HepG2 (cell line): Measurements from ENCODE around the gene RPTOR. TPM values are rescaled to one million over a fixed set of nuclear protein-coding genes. Genes with fewer than 3 reads are reported as not detected.

ENCODE experiments used
- ATAC-seq: fragments of 200-7000 bp; cut with Tn5 transposase; 3 replicates; pipeline ENCODE4 v1.9.1; 2020; ENCODE audit warnings: mild to moderate bottlenecking, moderate library complexity
- BruUV-seq: library from RNA; stranded (reverse); fragments of 400-500 nt; replicated peaks from 2 replicates; lab custom pipeline; 2021; lab: Mats Ljungman, UMichigan
- CTCF ChIA-PET: fragments of 300-600 bp; formaldehyde crosslinking; extraction: SDS; loops from one replicate; lab custom pipeline; 2021; ENCODE audit warnings: low total read pairs, inconsistent platforms, low intra/inter-chr PET ratio; lab: Yijun Ruan, JAX
- POLR2A ChIA-PET: fragments of 350-600 bp; sonication (Branson Sonifier 250); formaldehyde crosslinking; loops from one replicate; lab custom pipeline; 2020; ENCODE audit warnings: antibody characterized with exemption, inconsistent platforms; lab: Yijun Ruan, JAX
- DNase-seq: peaks from one replicate; pipeline ENCODE4 v3.0.0-alpha.2; 2015; ENCODE audit warnings: low spot score
- FAIRE-seq: peaks from 3 replicates; lab custom pipeline; 2011; peaks lifted over from hg19 to GRCh38; lab: Jason Lieb, UNC
- H2AFZ ChIP-seq: one replicate; pipeline ENCODE4 v1.6.1; 2011; ENCODE audit warnings: low read length, inconsistent platforms
- H3K27ac ChIP-seq: fragments of 300-600 bp; 3 replicates; pipeline ENCODE4 v1.8.0; 2011; ENCODE audit warnings: mixed run types, mild to moderate bottlenecking, mixed read lengths, low read length, inconsistent platforms; ENCODE audit not compliant: insufficient read depth; ENCODE audit errors: extremely low read length
- H3K27me3 ChIP-seq, 2 experiments: fragments of 200-600 bp in 1 of 2; 2 replicates in 1 of 2; 3 replicates in 1 of 2; pipeline versions ENCODE4 v1.6.0 to v1.8.0; 2011; ENCODE audit warnings: low read length in 2 of 2, mild to moderate bottlenecking in 2 of 2, moderate library complexity in 2 of 2, inconsistent platforms in 1 of 2; ENCODE audit not compliant: insufficient read depth in 2 of 2, control insufficient read depth in 1 of 2
- H3K36me3 ChIP-seq, 2 experiments: fragments of 200-600 bp in 1 of 2; replicated peaks in 1 of 2; 2 replicates in 1 of 2; 3 replicates in 1 of 2; pipeline versions ENCODE4 v1.5.1 to v1.8.0; 2011; ENCODE audit warnings: low read length in 2 of 2, inconsistent platforms in 1 of 2; ENCODE audit not compliant: insufficient read depth in 2 of 2, control insufficient read depth in 1 of 2
- H3K4me1 ChIP-seq: 2 replicates; pipeline ENCODE4 v1.5.1; 2012; ENCODE audit warnings: low read length, inconsistent platforms; ENCODE audit not compliant: insufficient read depth
- H3K4me2 ChIP-seq: 2 replicates; pipeline ENCODE4 v1.6.0; 2011; ENCODE audit warnings: low read depth, low read length, inconsistent platforms
- H3K4me3 ChIP-seq, 3 experiments: fragments of 200-600 bp in 1 of 3; sonication (generic), shearing (Covaris generic) in 1 of 3; replicated peaks in 1 of 3; 2 replicates each; pipeline ENCODE4 v1.5.1; 2011 to 2016; ENCODE audit warnings: low read length in 3 of 3, inconsistent platforms in 2 of 3, low read depth in 2 of 3, mild to moderate bottlenecking in 2 of 3, control low read depth in 1 of 3, mixed read lengths in 1 of 3; ENCODE audit not compliant: insufficient read depth in 1 of 3
- H3K79me2 ChIP-seq: one replicate; pipeline ENCODE4 v1.6.1; 2011; ENCODE audit warnings: low read length, inconsistent platforms; ENCODE audit not compliant: insufficient read depth
- H3K9ac ChIP-seq: 2 replicates; pipeline ENCODE4 v1.6.0; 2011; ENCODE audit warnings: mild to moderate bottlenecking, low read depth, low read length, inconsistent platforms; ENCODE audit not compliant: insufficient read depth
- H3K9me3 ChIP-seq: 2 replicates; pipeline ENCODE4 v1.5.1; 2012; ENCODE audit warnings: mild to moderate bottlenecking, low read length
- H4K20me1 ChIP-seq: 2 replicates; pipeline ENCODE4 v1.6.0; 2011; ENCODE audit warnings: inconsistent platforms, mild to moderate bottlenecking, low read length, moderate library complexity; ENCODE audit not compliant: insufficient read depth
- KDM3A ChIP-seq: IDR thresholded peaks from 2 replicates; pipeline ENCODE4 v1.6.1; 2018; ENCODE audit warnings: low read depth, missing compliant biosample characterization
- MTERF4 ChIP-seq: sonication (generic); formaldehyde crosslinking; IDR thresholded peaks from 2 replicates; pipeline ENCODE4 v1.8.0; 2023; ENCODE audit warnings: mild to moderate bottlenecking, missing genetic modification reagents
- ZFYVE20 ChIP-seq: sonication (generic); formaldehyde crosslinking; IDR thresholded peaks from 2 replicates; pipeline ENCODE4 v1.8.0; 2023; ENCODE audit warnings: low read depth, mild to moderate bottlenecking, moderate library complexity, missing genetic modification reagents, borderline replicate concordance
- ZNF280D ChIP-seq: sonication (generic); formaldehyde crosslinking; IDR thresholded peaks from 2 replicates; pipeline ENCODE4 v1.5.1; 2020; ENCODE audit warnings: mild to moderate bottlenecking, missing genetic modification reagents
- WGBS: methylation state at CpG from one replicate; pipeline ENCODE4 v1.1.6; 2017; ENCODE audit warnings: low lambda C conversion rate; 5-methylcytosine and 5-hydroxymethylcytosine counted together
- in situ Hi-C: cut with HindIII; loops from 2 replicates; pipeline ENCODE4 v1.10.0; 2017; ENCODE audit warnings: low pct_unique_long_range_greater_than_20kb; ENCODE audit not compliant: extremely low pct_ligation_motif_present
- intact Hi-C: fragments of 100-400 bp; cut with micrococcal nuclease; formaldehyde crosslinking; loops from one replicate; pipeline ENCODE4 v1.10.0; 2022; ENCODE audit not compliant: unreplicated experiment
- polyA plus RNA-seq, 8 experiments: library from polyadenylated mRNA; depleted of rRNA in 3 of 8; stranded (reverse) in 7 of 8; unstranded in 1 of 8; fragments of >200 nt; fragmentation: Illumina TruSeq in 4 of 8; extraction: Trizol in 4 of 8; gene quantifications; 2 replicates each; pipeline versions ENCODE4 v1.2.1 to v1.2.3, GENCODE V29; 2011 to 2016; ENCODE audit warnings: low read depth in 4 of 8, missing spikeins in 1 of 8, mixed read lengths in 1 of 8; ENCODE audit not compliant: insufficient read depth in 1 of 8
- total RNA-seq, 5 experiments: library from RNA; depleted of rRNA; stranded (reverse); fragments of >200 nt; fragmentation: Illumina TruSeq; extraction: Trizol; gene quantifications; 2 replicates each; pipeline ENCODE4 v1.2.3, GENCODE V29; 2016; ENCODE audit warnings: low read depth in 1 of 5

Gene RPTOR
- total and polyA plus RNA-seq, 2 of the 13 experiments (the other 11 are each of a cell fraction or from before 2014, with no cell fraction given): 6.6 to 25.3 TPM

DNA sequence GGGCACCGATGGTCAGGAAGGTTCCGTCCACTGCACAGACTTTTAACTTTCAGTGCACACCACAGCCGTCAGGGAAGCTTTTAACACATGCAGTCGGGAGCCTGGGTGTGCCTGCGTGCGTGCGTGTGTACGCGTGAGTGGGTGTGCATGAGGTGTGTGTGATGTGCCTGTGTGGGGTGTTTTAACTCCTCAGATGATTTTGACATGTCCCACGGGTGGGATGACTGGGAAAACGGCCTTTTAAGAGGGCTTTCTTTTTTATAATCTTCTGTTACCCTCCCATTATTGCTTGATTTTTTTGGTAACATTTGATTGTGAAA is 294.3 kb downstream of the RPTOR start:
- no peak for TF ChIP-seq ZNF280D (CRISPR knock-in tag)
- TF ChIP-seq KDM3A (CRISPR knock-in tag): no peak
- no peak for TF ChIP-seq MTERF4 (CRISPR knock-in tag)
- no peak for TF ChIP-seq ZFYVE20 (CRISPR knock-in tag)
- TF ChIP-seq, all 625 proteins: peak for 0
- intact Hi-C loops: no loop called here
- no peaks in the 10 kb centered on the region for H3K9me3 ChIP-seq
- BruUV-seq: no TSS peak
- peaks cover 4% of the 10 kb centered on the region; the same call in 1 of the 2 replicates for H4K20me1 ChIP-seq
- no peak for DNase-seq
- no peaks in the 10 kb centered on the region for H3K27me3 ChIP-seq
- ChIA-PET CTCF (no interaction called here), POLR2A (no interaction called here)
- no peak overlapping the region for H3K4me3 ChIP-seq
- FAIRE-seq: no peak
- H3K4me2 ChIP-seq: no peak overlapping the region
- H3K9ac ChIP-seq: no peak overlapping the region
- peaks cover 7 to 22% of the 10 kb centered on the region in 2 experiments; a peak in 4 of 5 replicates for H3K36me3 ChIP-seq
- H3K27ac ChIP-seq: no peak overlapping the region
- in situ Hi-C loops: no loop called here
- peaks cover 10% of the 10 kb centered on the region for H3K4me1 ChIP-seq
- WGBS: 96% methylated on average over 11 of the region's 11 CpGs
- no peak overlapping the region for H2AFZ ChIP-seq
- H3K79me2 ChIP-seq: no peaks in the 10 kb centered on the region
- no peak for ATAC-seq
